GM21515 (cell line): ENCODE data around the gene SF3A2.
"Not testable (repeated sequence)": the region's sequence is repeated elsewhere in the genome, so short reads cannot be mapped to it uniquely, and the experiment has no call there.

Source experiments
- ATAC-seq: cut with Tn5 transposase; IDR thresholded peaks from one replicate; pipeline ENCODE4 v1.9.1; 2021; ENCODE audit not compliant: unreplicated experiment

SF3A2 gene

GRCh38 chr19:2273356-2274184 lies 36.9 kb downstream of the SF3A2 start:
- no peak for ATAC-seq

- ATAC-seq, result no peak
Measured at GRCh38 chr19:2274185-2274711, 37.6 kb downstream of the SF3A2 start.

- ATAC-seq, result no peak
Measured at GRCh38 chr19:2274931-2275535, 38.4 kb downstream of the SF3A2 start.

- ATAC-seq, result no peak
Measured at GRCh38 chr19:2275588-2276428, 39.2 kb downstream of the SF3A2 start.

GRCh38 chr19:2276429-2276986 lies 39.9 kb downstream of the SF3A2 start:
- ATAC-seq, result no peak

- ATAC-seq, result no peak
Measured at GRCh38 chr19:2277138-2277537, 40.5 kb downstream of the SF3A2 start.

GRCh38 chr19:2278459-2279158 lies 42.0 kb downstream of the SF3A2 start:
- no peak for ATAC-seq

- ATAC-seq, result no peak
Measured at GRCh38 chr19:2280633-2281264, 44.1 kb downstream of the SF3A2 start.

- ATAC-seq, result not testable (repeated sequence)
Measured at GRCh38 chr19:2281265-2282061, 44.8 kb downstream of the SF3A2 start.

- ATAC-seq, result no peak
Measured at GRCh38 chr19:2282062-2282861, 45.6 kb downstream of the SF3A2 start, which contains the start of gene PEAK3. PEAK3 (minus strand) TSS chr19:2282175; CDS start chr19:2280931, 1,244 bp downstream.

GRCh38 chr19:2282862-2283237 lies 46.2 kb downstream of the SF3A2 start:
- no peak for ATAC-seq

GRCh38 chr19:2283835-2284507 lies 47.3 kb downstream of the SF3A2 start:
- no peak for ATAC-seq

- ATAC-seq, result no peak
Measured at GRCh38 chr19:2286402-2287140, 49.9 kb downstream of the SF3A2 start.

- no peak for ATAC-seq
Measured at GRCh38 chr19:2287585-2288337, 51.1 kb downstream of the SF3A2 start.

GRCh38 chr19:2288338-2288817 lies 51.8 kb downstream of the SF3A2 start:
- ATAC-seq, result no peak
